CD14-positive monocyte (primary cell): Measurements from ENCODE around the gene PLD1. TPM values are rescaled to one million over a fixed set of nuclear protein-coding genes. Genes with fewer than 3 reads are reported as not detected.

ENCODE experiments used
- DNase-seq, 3 donors: peaks; one replicate each; pipeline ENCODE4 v3.0.0-alpha.2; 2011 to 2022
- H2AFZ ChIP-seq: 2 replicates; pipeline ENCODE4 v1.6.0; 2012; ENCODE audit warnings: mild to moderate bottlenecking, low read depth, low read length, inconsistent platforms; ENCODE audit not compliant: insufficient read depth, poor library complexity, severe bottlenecking
- H3K27ac ChIP-seq, 2 donors: 1 replicate in 1 of 2; 2 replicates in 1 of 2; pipeline ENCODE4 v1.5.1; 2012 to 2013; ENCODE audit warnings: low read length in 2 of 2, control low read depth in 1 of 2, inconsistent platforms in 1 of 2, low read depth in 1 of 2, mild to moderate bottlenecking in 1 of 2
- H3K27me3 ChIP-seq, 2 donors: one replicate each; pipeline versions ENCODE4 v1.6.0 to v1.6.1; 2011 to 2013; ENCODE audit warnings: low read length in 2 of 2; ENCODE audit not compliant: control insufficient read depth in 2 of 2, insufficient read depth in 2 of 2
- H3K36me3 ChIP-seq, 2 donors: replicated peaks in 1 of 2; 1 replicate in 1 of 2; 2 replicates in 1 of 2; pipeline versions ENCODE4 v1.5.1 to v1.6.1; 2012 to 2013; ENCODE audit warnings: low read length in 2 of 2, control low read depth in 1 of 2, inconsistent platforms in 1 of 2, mild to moderate bottlenecking in 1 of 2; ENCODE audit not compliant: insufficient read depth in 2 of 2, control insufficient read depth in 1 of 2
- H3K4me1 ChIP-seq, 2 donors: 1 replicate in 1 of 2; 2 replicates in 1 of 2; pipeline versions ENCODE4 v1.5.1 to v1.6.1; 2012 to 2013; ENCODE audit warnings: low read length in 2 of 2, control low read depth in 1 of 2, inconsistent platforms in 1 of 2, mild to moderate bottlenecking in 1 of 2, moderate library complexity in 1 of 2; ENCODE audit not compliant: insufficient read depth in 2 of 2, control insufficient read depth in 1 of 2
- H3K4me2 ChIP-seq: replicated peaks from 2 replicates; pipeline ENCODE3; 2012; ENCODE audit warnings: low read length, moderate library complexity, mild to moderate bottlenecking; ENCODE audit not compliant: poor library complexity, severe bottlenecking; ENCODE audit errors: extremely low read depth
- H3K4me3 ChIP-seq, 3 experiments: fragments of 200-600 bp in 1 of 3; sonication (generic) in 1 of 3; replicated peaks in 1 of 3; 1 replicate in 2 of 3; 2 replicates in 1 of 3; pipeline ENCODE4 v1.5.1; 2011 to 2013; ENCODE audit warnings: low read length in 3 of 3, mild to moderate bottlenecking in 3 of 3, control low read depth in 2 of 3, low read depth in 2 of 3, inconsistent platforms in 1 of 3, moderate library complexity in 1 of 3
- H3K79me2 ChIP-seq: 2 replicates; pipeline ENCODE4 v1.6.0; 2012; ENCODE audit warnings: mild to moderate bottlenecking, control low read depth, inconsistent platforms, low read length, moderate library complexity; ENCODE audit not compliant: insufficient read depth
- H3K9ac ChIP-seq: 2 replicates; pipeline ENCODE4 v1.6.0; 2017; ENCODE audit warnings: low read length, mild to moderate bottlenecking; ENCODE audit not compliant: insufficient read depth, poor library complexity, severe bottlenecking
- H3K9me3 ChIP-seq, 2 donors: replicated peaks in 1 of 2; 1 replicate in 1 of 2; 2 replicates in 1 of 2; pipeline versions ENCODE4 v1.5.1 to v1.6.1; 2012 to 2013; ENCODE audit warnings: low read length in 2 of 2, control low read depth in 1 of 2; ENCODE audit not compliant: control insufficient read depth in 1 of 2, insufficient read depth in 1 of 2
- H4K20me1 ChIP-seq: 2 replicates; pipeline ENCODE4 v1.6.0; 2012; ENCODE audit warnings: mild to moderate bottlenecking, low read length, control low read depth, moderate library complexity; ENCODE audit not compliant: insufficient read depth
- H3K27ac Mint-ChIP-seq, 7 donors: one replicate each; pipeline ENCODE4 v1.8.0; 2020; ENCODE audit warnings: mild to moderate bottlenecking in 7 of 7, mixed read lengths in 7 of 7, moderate library complexity in 6 of 7, inconsistent platforms in 2 of 7
- H3K27me3 Mint-ChIP-seq, 3 donors: one replicate each; pipeline ENCODE4 v1.8.0; 2021 to 2022; ENCODE audit warnings: low read depth in 3 of 3, mild to moderate bottlenecking in 3 of 3, mixed read lengths in 3 of 3, moderate library complexity in 3 of 3, inconsistent platforms in 1 of 3
- H3K36me3 Mint-ChIP-seq, 2 donors: one replicate each; pipeline ENCODE4 v1.8.0; 2020; ENCODE audit warnings: mixed read lengths in 2 of 2, inconsistent platforms in 1 of 2, mild to moderate bottlenecking in 1 of 2
- H3K4me1 Mint-ChIP-seq: one replicate; pipeline ENCODE4 v1.8.0; 2020; ENCODE audit warnings: mild to moderate bottlenecking, mixed read lengths
- H3K4me3 Mint-ChIP-seq, 2 donors: one replicate each; pipeline ENCODE4 v1.8.0; 2020; ENCODE audit warnings: mild to moderate bottlenecking in 2 of 2, mixed read lengths in 2 of 2, moderate library complexity in 1 of 2
- H3K9me3 Mint-ChIP-seq, 7 donors: one replicate each; pipeline ENCODE4 v1.8.0; 2020 to 2022; ENCODE audit warnings: mixed read lengths in 7 of 7, mild to moderate bottlenecking in 6 of 7, moderate library complexity in 6 of 7, inconsistent platforms in 2 of 7
- WGBS: methylation state at CpG from one replicate; pipeline ENCODE4 v1.1.5; 2013; ENCODE audit warnings: missing lambda C conversion rate; ENCODE audit not compliant: insufficient coverage; 5-methylcytosine and 5-hydroxymethylcytosine counted together
- intact Hi-C, 2 donors: fragments of 100-400 bp; cut with micrococcal nuclease; formaldehyde crosslinking; loops; one replicate each; pipeline versions ENCODE4 v1.15.0 to v1.15.1; 2023
- polyA plus RNA-seq, 3 donors: library from polyadenylated mRNA; depleted of rRNA in 1 of 3; unstranded in 2 of 3; stranded (reverse) in 1 of 3; fragments of 300-500 nt in 2 of 3; fragments of >200 nt in 1 of 3; fragmentation: Illumina TruSeq in 2 of 3; gene quantifications; 1 replicate in 2 of 3; 2 replicates in 1 of 3; pipeline ENCODE4 v1.2.3, GENCODE V29; 2012 to 2021
- TF ChIP-seq, protein P1 (sequence below): fragments of 200-600 bp; IDR thresholded peaks from one replicate; pipeline ENCODE4 v1.8.0; 2022; ENCODE audit warnings: antibody characterized with exemption, mild to moderate bottlenecking

The PLD1 gene
- polyA plus RNA-seq, 3 donors, result 5.1 to 7.9 (median 5.8) TPM

DNA sequence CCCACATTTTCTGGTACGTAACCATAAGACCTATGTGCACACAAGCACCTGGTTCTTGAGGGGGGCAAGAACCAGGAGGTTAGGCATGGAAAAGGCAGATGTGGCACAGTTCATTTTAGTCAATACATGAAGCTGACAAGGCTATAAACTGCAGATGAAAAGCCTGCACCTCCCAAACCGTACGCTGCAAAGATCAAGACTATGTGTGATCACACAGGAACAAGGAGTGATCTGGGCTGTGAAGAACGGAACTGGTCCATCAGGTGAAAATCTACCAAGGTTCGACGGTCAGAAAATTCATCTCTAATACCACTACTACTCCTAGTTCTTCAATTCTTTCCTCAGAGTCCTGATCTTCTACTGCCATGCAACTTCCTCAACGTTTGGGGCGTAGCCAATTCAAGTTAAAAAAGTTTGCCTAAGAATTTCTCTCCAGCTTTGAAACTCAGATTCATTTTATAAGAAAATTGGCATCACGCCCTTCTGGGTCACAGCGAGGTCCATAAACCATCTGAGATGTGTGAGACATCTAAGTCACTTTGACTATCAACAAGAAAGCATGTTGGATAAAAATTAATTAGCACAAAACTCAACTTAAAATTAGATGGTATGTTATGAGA, 41.9 kb downstream of the PLD1 start:
- Mint-ChIP-seq H3K27ac (peak overlapping the region in 3 of 7 donors; percentile 15 to 70 (median 59)), H3K27me3 (no peaks in the 10 kb centered on the region), H3K9me3 (peaks cover 0 to 3% (median 0%) of the 10 kb centered on the region in 7 donors), H3K4me1 (peaks cover 30% of the 10 kb centered on the region), H3K36me3 (peaks cover 4 to 5% of the 10 kb centered on the region in 2 donors), H3K4me3 (no peak overlapping the region)
- H3K27ac ChIP-seq, result peak overlapping the region in 1 of 2 donors; percentile 34
- no peak overlapping the region for H3K4me2 ChIP-seq
- H3K27me3 ChIP-seq, result no peaks in the 10 kb centered on the region
- 53% methylated on average over 5 of the region's 10 CpGs for WGBS
- peak in 1 of 3 donors; percentile 30 for DNase-seq
- no peak overlapping the region for H3K4me3 ChIP-seq
- H3K4me1 ChIP-seq, result peaks cover 17 to 18% of the 10 kb centered on the region in 2 donors
- TF ChIP-seq, protein P1, sequence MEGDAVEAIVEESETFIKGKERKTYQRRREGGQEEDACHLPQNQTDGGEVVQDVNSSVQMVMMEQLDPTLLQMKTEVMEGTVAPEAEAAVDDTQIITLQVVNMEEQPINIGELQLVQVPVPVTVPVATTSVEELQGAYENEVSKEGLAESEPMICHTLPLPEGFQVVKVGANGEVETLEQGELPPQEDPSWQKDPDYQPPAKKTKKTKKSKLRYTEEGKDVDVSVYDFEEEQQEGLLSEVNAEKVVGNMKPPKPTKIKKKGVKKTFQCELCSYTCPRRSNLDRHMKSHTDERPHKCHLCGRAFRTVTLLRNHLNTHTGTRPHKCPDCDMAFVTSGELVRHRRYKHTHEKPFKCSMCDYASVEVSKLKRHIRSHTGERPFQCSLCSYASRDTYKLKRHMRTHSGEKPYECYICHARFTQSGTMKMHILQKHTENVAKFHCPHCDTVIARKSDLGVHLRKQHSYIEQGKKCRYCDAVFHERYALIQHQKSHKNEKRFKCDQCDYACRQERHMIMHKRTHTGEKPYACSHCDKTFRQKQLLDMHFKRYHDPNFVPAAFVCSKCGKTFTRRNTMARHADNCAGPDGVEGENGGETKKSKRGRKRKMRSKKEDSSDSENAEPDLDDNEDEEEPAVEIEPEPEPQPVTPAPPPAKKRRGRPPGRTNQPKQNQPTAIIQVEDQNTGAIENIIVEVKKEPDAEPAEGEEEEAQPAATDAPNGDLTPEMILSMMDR, result no peak
- H3K79me2 ChIP-seq, result peaks cover 92% of the 10 kb centered on the region
- no peaks in the 10 kb centered on the region for H3K9me3 ChIP-seq
- H3K36me3 ChIP-seq, result no peaks in the 10 kb centered on the region
- peaks cover 12% of the 10 kb centered on the region for H4K20me1 ChIP-seq
- intact Hi-C loops, result no loop called here
- no peak overlapping the region for H2AFZ ChIP-seq
- H3K9ac ChIP-seq, result no peak overlapping the region

DNA sequence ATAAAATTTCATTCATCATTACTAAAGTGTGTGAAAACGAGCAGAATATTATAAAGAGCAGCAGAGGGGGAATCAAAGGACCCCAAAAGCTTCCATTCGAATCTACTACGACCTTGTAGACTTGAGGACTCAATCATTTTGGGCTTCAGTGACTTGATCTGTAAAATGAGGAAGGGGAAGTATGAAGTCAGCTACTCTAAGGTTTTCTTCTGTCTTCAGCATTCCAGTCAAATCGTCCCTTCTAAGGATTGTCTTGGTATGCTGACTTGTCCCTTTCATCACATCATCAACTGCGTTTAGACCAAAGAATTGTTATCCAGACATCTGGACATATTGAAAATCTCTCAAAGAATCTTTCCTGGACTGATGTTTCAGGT, 44.8 kb downstream of the PLD1 start:
- Histone ChIP-seq H3K27me3 (no peaks in the 10 kb centered on the region), H2AFZ (no peak overlapping the region), H3K36me3 (no peaks in the 10 kb centered on the region), H3K79me2 (peaks cover 88% of the 10 kb centered on the region), H3K27ac (no peak overlapping the region), H4K20me1 (no peaks in the 10 kb centered on the region), H3K4me2 (no peak overlapping the region), H3K9ac (no peak overlapping the region), H3K4me1 (peaks cover 10 to 12% of the 10 kb centered on the region in 2 donors), H3K9me3 (no peaks in the 10 kb centered on the region), H3K4me3 (no peak overlapping the region)
- TF ChIP-seq, protein P1, result no peak
- H3K27me3 Mint-ChIP-seq, result no peaks in the 10 kb centered on the region
- intact Hi-C loops, result no loop called here
- WGBS, result no CpG with 5 or more reads among the region's 5 CpGs
- H3K27ac Mint-ChIP-seq, result no peak overlapping the region
- H3K4me1 Mint-ChIP-seq, result peaks cover 25% of the 10 kb centered on the region
- peak in 1 of 3 donors; percentile 36 for DNase-seq
- no peak overlapping the region for H3K4me3 Mint-ChIP-seq
- peaks cover 4 to 18% of the 10 kb centered on the region in 2 donors for H3K36me3 Mint-ChIP-seq
- peaks cover 0 to 3% (median 0%) of the 10 kb centered on the region in 7 donors for H3K9me3 Mint-ChIP-seq
